SJCRH30 (cell line): Measurements from ENCODE around the gene F7. TPM values are rescaled to one million over a fixed set of nuclear protein-coding genes. Genes with fewer than 3 reads are reported as not detected.

Experiments used
- DNase-seq, 2 experiments: peaks; one replicate each; pipeline ENCODE4 v3.0.0-alpha.2; 2015 to 2020
- H3K27ac ChIP-seq: fragments of 250-450 bp; sonication (Bioruptor Pico); 2 replicates; pipeline ENCODE4 v1.5.1; 2020; ENCODE audit warnings: mild to moderate bottlenecking, moderate library complexity
- H3K27me3 ChIP-seq: fragments of 250-450 bp; sonication (Bioruptor Pico); 2 replicates; pipeline ENCODE4 v1.5.1; 2020; ENCODE audit warnings: mild to moderate bottlenecking, moderate library complexity
- H3K36me3 ChIP-seq: fragments of 250-450 bp; sonication (Bioruptor Pico); 2 replicates; pipeline ENCODE4 v1.5.1; 2020; ENCODE audit warnings: mild to moderate bottlenecking, moderate library complexity
- H3K4me1 ChIP-seq: fragments of 250-450 bp; sonication (Bioruptor Pico); 2 replicates; pipeline ENCODE4 v1.5.1; 2020; ENCODE audit warnings: mild to moderate bottlenecking, moderate library complexity
- H3K4me3 ChIP-seq: fragments of 250-450 bp; sonication (Bioruptor Pico); 2 replicates; pipeline ENCODE4 v1.5.1; 2020; ENCODE audit warnings: mild to moderate bottlenecking, moderate library complexity
- H3K9me3 ChIP-seq: fragments of 250-450 bp; sonication (Bioruptor Pico); replicated peaks from 2 replicates; pipeline ENCODE4 v1.5.1; 2020; ENCODE audit warnings: mild to moderate bottlenecking, moderate library complexity
- total RNA-seq: library from RNA; depleted of rRNA; stranded (reverse); fragments of >200 nt; shearing (Covaris generic); gene quantifications from 2 replicates; pipeline ENCODE4 v1.2.3, GENCODE V29; 2014

Gene F7
- total RNA-seq, 1 experiment from 2014 or later, result not detected

- Histone ChIP-seq H3K9me3 (no peaks in the 10 kb centered on the region), H3K4me3 (no peak overlapping the region), H3K27me3 (no peaks in the 10 kb centered on the region), H3K27ac (no peak overlapping the region), H3K4me1 (no peaks in the 10 kb centered on the region), H3K36me3 (no peaks in the 10 kb centered on the region)
- no peak for DNase-seq
These were observed 16.9 kb upstream of the F7 start for GRCh38 chr13:113088691-113089020.

- Histone ChIP-seq H3K36me3 (no peaks in the 10 kb centered on the region), H3K4me1 (no peaks in the 10 kb centered on the region), H3K4me3 (no peak overlapping the region), H3K9me3 (no peaks in the 10 kb centered on the region), H3K27ac (no peak overlapping the region), H3K27me3 (no peaks in the 10 kb centered on the region)
- DNase-seq, result no peak
These were observed 15.7 kb upstream of the F7 start for GRCh38 chr13:113089693-113090414.

GRCh38 chr13:113090415-113090770 is 15.2 kb upstream of the F7 start:
- no peaks in the 10 kb centered on the region for H3K9me3 ChIP-seq
- H3K27me3 ChIP-seq, result no peaks in the 10 kb centered on the region

GRCh38 chr13:113090806-113091205 is 14.8 kb upstream of the F7 start:
- Histone ChIP-seq H3K36me3 (no peaks in the 10 kb centered on the region), H3K9me3 (no peaks in the 10 kb centered on the region), H3K4me1 (no peaks in the 10 kb centered on the region), H3K27ac (no peak overlapping the region), H3K27me3 (no peaks in the 10 kb centered on the region), H3K4me3 (no peak overlapping the region)
- DNase-seq, result no peak

More at GRCh38 chr13:113090415-113090770, 15.2 kb upstream of the F7 start:
- no peak overlapping the region for H3K4me3 ChIP-seq
- no peaks in the 10 kb centered on the region for H3K4me1 ChIP-seq
- DNase-seq, result no peak
- no peaks in the 10 kb centered on the region for H3K36me3 ChIP-seq
- H3K27ac ChIP-seq, result no peak overlapping the region

GRCh38 chr13:113091211-113091771 is 14.3 kb upstream of the F7 start:
- no peak for DNase-seq
- no peak overlapping the region for H3K27ac ChIP-seq
- no peaks in the 10 kb centered on the region for H3K4me1 ChIP-seq
- no peaks in the 10 kb centered on the region for H3K36me3 ChIP-seq
- no peak overlapping the region for H3K4me3 ChIP-seq
- no peaks in the 10 kb centered on the region for H3K9me3 ChIP-seq
- no peaks in the 10 kb centered on the region for H3K27me3 ChIP-seq

GRCh38 chr13:113091891-113092775 is 13.5 kb upstream of the F7 start:
- no peaks in the 10 kb centered on the region for H3K27me3 ChIP-seq
- H3K27ac ChIP-seq, result no peak overlapping the region
- no peaks in the 10 kb centered on the region for H3K9me3 ChIP-seq
- no peaks in the 10 kb centered on the region for H3K4me1 ChIP-seq
- no peaks in the 10 kb centered on the region for H3K36me3 ChIP-seq
- H3K4me3 ChIP-seq, result no peak overlapping the region
- no peak for DNase-seq

GRCh38 chr13:113092776-113093579 is 12.6 kb upstream of the F7 start:
- H3K4me1 ChIP-seq, result no peaks in the 10 kb centered on the region
- no peak overlapping the region for H3K27ac ChIP-seq
- H3K4me3 ChIP-seq, result no peak overlapping the region
- H3K36me3 ChIP-seq, result no peaks in the 10 kb centered on the region
- no peaks in the 10 kb centered on the region for H3K27me3 ChIP-seq
- no peaks in the 10 kb centered on the region for H3K9me3 ChIP-seq
- DNase-seq, result no peak

GRCh38 chr13:113093580-113094409 is 11.8 kb upstream of the F7 start:
- Histone ChIP-seq H3K4me3 (no peak overlapping the region), H3K4me1 (0 out of 2 replicates have a peak, but pooled peaks cover 2% of the 10 kb centered on the region), H3K9me3 (no peaks in the 10 kb centered on the region), H3K36me3 (no peaks in the 10 kb centered on the region), H3K27ac (no peak overlapping the region), H3K27me3 (no peaks in the 10 kb centered on the region)
- DNase-seq, result no peak

GRCh38 chr13:113094410-113094800 is 11.2 kb upstream of the F7 start:
- H3K4me3 ChIP-seq, result no peak overlapping the region
- DNase-seq, result no peak
- H3K4me1 ChIP-seq, result 0 out of 2 replicates have a peak, but pooled peaks cover 2% of the 10 kb centered on the region
- no peaks in the 10 kb centered on the region for H3K36me3 ChIP-seq
- H3K9me3 ChIP-seq, result no peaks in the 10 kb centered on the region
- H3K27me3 ChIP-seq, result no peaks in the 10 kb centered on the region
- H3K27ac ChIP-seq, result no peak overlapping the region

GRCh38 chr13:113095146-113096051 is 10.2 kb upstream of the F7 start:
- Histone ChIP-seq H3K9me3 (no peaks in the 10 kb centered on the region), H3K4me3 (no peak overlapping the region), H3K4me1 (0 out of 2 replicates have a peak, but pooled peaks cover 2% of the 10 kb centered on the region), H3K27ac (no peak overlapping the region), H3K36me3 (no peaks in the 10 kb centered on the region), H3K27me3 (no peaks in the 10 kb centered on the region; the same call in 1 of the 2 replicates)
- DNase-seq, result no peak

- DNase-seq, result no peak
These were observed 9.4 kb upstream of the F7 start for GRCh38 chr13:113096052-113096744.

GRCh38 chr13:113096745-113097305 is 8.8 kb upstream of the F7 start:
- Histone ChIP-seq H3K4me1 (0 out of 2 replicates have a peak, but pooled peaks cover 2% of the 10 kb centered on the region), H3K4me3 (no peak overlapping the region), H3K27me3 (no peaks in the 10 kb centered on the region; the same call in 1 of the 2 replicates), H3K9me3 (no peaks in the 10 kb centered on the region), H3K36me3 (no peaks in the 10 kb centered on the region), H3K27ac (no peak overlapping the region)
- DNase-seq, result no peak

More at GRCh38 chr13:113096052-113096744, 9.4 kb upstream of the F7 start:
- Histone ChIP-seq H3K9me3 (no peaks in the 10 kb centered on the region), H3K4me1 (0 out of 2 replicates have a peak, but pooled peaks cover 2% of the 10 kb centered on the region), H3K36me3 (no peaks in the 10 kb centered on the region), H3K4me3 (no peak overlapping the region), H3K27ac (no peak overlapping the region), H3K27me3 (no peaks in the 10 kb centered on the region; the same call in 1 of the 2 replicates)
